Kidney (tissue), 14 donors: ENCODE measurements around the gene NCAM2. TPM values are rescaled to one million over a fixed set of nuclear protein-coding genes. Genes with fewer than 3 reads are reported as not detected.

Experiments
- DNase-seq, 5 donors: peaks; one replicate each; pipeline ENCODE4 v3.0.0-alpha.2; 2013 to 2020
- FAIRE-seq: peaks from 2 replicates; lab custom pipeline; 2012; peaks lifted over from hg19 to GRCh38; lab: Jason Lieb, UNC
- H3K27ac ChIP-seq, 2 donors: one replicate each; pipeline ENCODE4 v1.7.0; 2013; ENCODE audit warnings: low read depth in 2 of 2, low read length in 2 of 2, inconsistent platforms in 1 of 2
- H3K27me3 ChIP-seq: one replicate; pipeline ENCODE4 v1.7.1; 2013; ENCODE audit warnings: low read length, inconsistent platforms; ENCODE audit not compliant: control insufficient read depth, insufficient read depth
- H3K36me3 ChIP-seq, 3 donors: one replicate each; pipeline versions ENCODE4 v1.7.0 to v1.7.1; 2013; ENCODE audit warnings: low read length in 3 of 3, control low read depth in 1 of 3, inconsistent platforms in 1 of 3; ENCODE audit not compliant: insufficient read depth in 3 of 3, control insufficient read depth in 2 of 3
- H3K4me1 ChIP-seq, 3 donors: one replicate each; pipeline versions ENCODE4 v1.7.0 to v1.7.1; 2013; ENCODE audit warnings: low read length in 3 of 3, inconsistent platforms in 1 of 3, low read depth in 1 of 3; ENCODE audit not compliant: control insufficient read depth in 2 of 3, insufficient read depth in 2 of 3
- H3K4me3 ChIP-seq, 3 donors: one replicate each; pipeline versions ENCODE4 v1.7.0 to v1.8.1; 2013; ENCODE audit warnings: low read length in 3 of 3, control low read depth in 1 of 3, inconsistent platforms in 1 of 3
- H3K9ac ChIP-seq, 3 donors: one replicate each; pipeline versions ENCODE4 v1.7.0 to v1.7.1; 2013; ENCODE audit warnings: low read length in 3 of 3, control low read depth in 1 of 3, inconsistent platforms in 1 of 3
- H3K9me3 ChIP-seq, 3 donors: one replicate each; pipeline versions ENCODE4 v1.7.0 to v1.7.1; 2013; ENCODE audit warnings: low read length in 3 of 3, control low read depth in 1 of 3, inconsistent platforms in 1 of 3; ENCODE audit not compliant: control insufficient read depth in 2 of 3, insufficient read depth in 1 of 3
- intact Hi-C: fragments of 100-400 bp; cut with DNase I; formaldehyde crosslinking; loops from one replicate; pipeline ENCODE4 v1.11.1; 2022
- polyA plus RNA-seq: library from polyadenylated mRNA; stranded (reverse); fragments of 350-450 nt; fragmentation: Illumina TruSeq; extraction: RNeasy Lipid Tissue Mini Kit (QIAGEN cat#74804); gene quantifications from one replicate; pipeline ENCODE4 v1.2.3, GENCODE V29; 2014; ENCODE audit warnings: low read depth, low replicate concordance; ENCODE audit not compliant: insufficient read depth
- total RNA-seq: library from RNA; stranded (reverse); fragmentation: NEBNext Ultra II Directional; extraction: Animal tissue kit (Norgen Biotek cat#: 25700); gene quantifications from one replicate; pipeline ENCODE4 v1.2.1, GENCODE V29; 2021
- TF ChIP-seq, protein P1 (sequence below): IDR thresholded peaks from 3 replicates; pipeline ENCODE4 v1.5.1; 2012; ENCODE audit warnings: mild to moderate bottlenecking, moderate library complexity, borderline replicate concordance; ENCODE audit not compliant: insufficient read depth; ENCODE audit errors: extremely low read depth
- donor health status: control.
- donor health status: control.
- donor health status: control.
- donor health status: control.
- donor health status: control.
- donor health status: DM: yes; HTN: yes; CAD: no.
- donor health status: Normal renal cell carcinoma (clear cell type).

NCAM2 gene
- total and polyA plus RNA-seq, 2 donors from 2014 or later = 0.13 to 0.82 TPM

DNA sequence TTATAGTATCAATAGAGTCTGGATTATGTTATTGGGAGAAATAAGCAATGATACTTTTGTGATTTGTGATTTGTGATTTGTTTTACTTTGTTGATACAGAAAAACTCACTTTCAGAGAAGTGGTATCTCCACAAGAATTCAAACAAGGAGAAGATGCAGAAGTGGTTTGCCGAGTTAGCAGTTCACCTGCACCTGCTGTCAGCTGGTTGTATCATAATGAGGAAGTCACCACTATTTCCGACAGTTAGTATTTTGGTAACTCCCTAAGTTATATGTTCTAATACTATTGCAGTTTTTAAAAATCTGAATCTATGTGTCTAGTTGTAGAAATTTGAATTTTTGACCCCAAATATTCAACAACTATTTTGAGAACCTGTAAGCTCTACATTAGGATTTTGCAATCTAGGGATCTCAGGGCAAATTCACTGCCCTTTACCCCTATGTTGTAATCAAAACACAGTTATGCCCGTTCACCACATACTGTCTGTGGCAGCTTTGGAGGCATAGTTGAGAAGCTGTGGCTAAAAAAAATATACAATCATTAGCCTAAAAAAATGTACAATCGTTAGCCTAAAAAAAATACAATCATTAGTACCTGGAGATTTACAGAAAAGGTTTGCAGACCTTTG lies 288.1 kb downstream of the NCAM2 start:
- Histone ChIP-seq H3K27ac (no peak overlapping the region), H3K27me3 (no peaks in the 10 kb centered on the region), H3K9me3 (no peaks in the 10 kb centered on the region), H3K36me3 (no peaks in the 10 kb centered on the region), H3K4me1 (no peaks in the 10 kb centered on the region), H3K4me3 (no peak overlapping the region), H3K9ac (no peak overlapping the region)
- FAIRE-seq (no peak), DNase-seq (no peak)
- TF ChIP-seq, protein P1, sequence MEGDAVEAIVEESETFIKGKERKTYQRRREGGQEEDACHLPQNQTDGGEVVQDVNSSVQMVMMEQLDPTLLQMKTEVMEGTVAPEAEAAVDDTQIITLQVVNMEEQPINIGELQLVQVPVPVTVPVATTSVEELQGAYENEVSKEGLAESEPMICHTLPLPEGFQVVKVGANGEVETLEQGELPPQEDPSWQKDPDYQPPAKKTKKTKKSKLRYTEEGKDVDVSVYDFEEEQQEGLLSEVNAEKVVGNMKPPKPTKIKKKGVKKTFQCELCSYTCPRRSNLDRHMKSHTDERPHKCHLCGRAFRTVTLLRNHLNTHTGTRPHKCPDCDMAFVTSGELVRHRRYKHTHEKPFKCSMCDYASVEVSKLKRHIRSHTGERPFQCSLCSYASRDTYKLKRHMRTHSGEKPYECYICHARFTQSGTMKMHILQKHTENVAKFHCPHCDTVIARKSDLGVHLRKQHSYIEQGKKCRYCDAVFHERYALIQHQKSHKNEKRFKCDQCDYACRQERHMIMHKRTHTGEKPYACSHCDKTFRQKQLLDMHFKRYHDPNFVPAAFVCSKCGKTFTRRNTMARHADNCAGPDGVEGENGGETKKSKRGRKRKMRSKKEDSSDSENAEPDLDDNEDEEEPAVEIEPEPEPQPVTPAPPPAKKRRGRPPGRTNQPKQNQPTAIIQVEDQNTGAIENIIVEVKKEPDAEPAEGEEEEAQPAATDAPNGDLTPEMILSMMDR = no peak
- intact Hi-C loops = no loop called here

DNA sequence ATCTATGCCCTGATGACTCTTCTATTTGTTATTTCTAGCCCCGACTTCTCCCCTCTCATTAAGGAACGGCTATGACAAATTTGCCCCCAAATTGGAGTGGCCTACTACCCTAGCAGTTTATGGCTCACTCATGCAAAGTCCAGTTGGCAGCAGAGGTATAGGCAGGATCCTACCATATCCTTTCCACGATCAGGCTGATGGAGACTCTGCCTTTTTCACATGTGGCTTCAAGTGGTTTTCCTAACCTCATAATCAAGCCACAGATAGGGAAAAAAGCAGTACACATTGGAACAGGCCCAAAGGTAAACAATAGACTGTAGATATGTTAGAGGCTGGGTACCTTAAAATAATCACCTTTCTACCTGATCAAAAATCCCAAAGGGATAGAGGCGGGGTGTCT lies 292.5 kb downstream of the NCAM2 start:
- H3K4me1 ChIP-seq = no peaks in the 10 kb centered on the region
- no peak for FAIRE-seq

DNA sequence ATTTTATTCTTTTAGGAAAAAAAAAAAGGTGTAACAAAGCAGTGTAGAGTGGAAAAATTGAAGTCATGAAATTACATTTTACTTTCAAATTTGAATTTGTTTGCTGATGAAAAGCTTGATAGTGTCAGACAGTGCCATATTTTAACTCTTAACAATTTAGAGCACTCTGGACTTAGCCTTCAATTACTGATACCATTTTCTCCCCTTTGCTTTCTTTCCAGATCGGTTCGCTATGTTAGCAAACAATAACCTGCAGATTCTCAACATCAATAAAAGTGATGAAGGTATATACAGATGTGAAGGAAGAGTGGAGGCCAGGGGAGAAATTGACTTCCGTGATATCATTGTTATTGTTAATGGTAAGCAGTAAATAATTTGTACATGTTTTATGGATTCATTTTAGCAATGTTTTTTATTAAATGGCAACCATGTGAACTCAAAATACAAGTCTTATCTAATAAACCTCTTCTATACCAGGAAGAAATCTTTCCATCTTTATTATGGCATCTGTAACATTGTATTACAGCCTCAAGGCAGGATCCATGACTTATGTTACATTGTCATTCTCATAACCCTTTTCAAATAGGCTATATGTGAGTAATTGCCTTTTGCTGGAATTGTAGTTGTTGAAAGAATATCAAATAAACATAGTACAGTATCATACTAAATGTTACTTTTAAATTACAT lies 293.8 kb downstream of the NCAM2 start:
- no peaks in the 10 kb centered on the region for H3K9me3 ChIP-seq
- DNase-seq = no peak
- TF ChIP-seq, protein P1 = no peak
- no peak overlapping the region for H3K9ac ChIP-seq
- H3K4me1 ChIP-seq = no peaks in the 10 kb centered on the region
- no peak overlapping the region for H3K4me3 ChIP-seq
- no peaks in the 10 kb centered on the region for H3K36me3 ChIP-seq
- no peaks in the 10 kb centered on the region for H3K27me3 ChIP-seq
- no peak overlapping the region for H3K27ac ChIP-seq
- intact Hi-C loops = no loop called here
- FAIRE-seq = no peak

More for the DNA sequence above, 292.5 kb downstream of the NCAM2 start:
- Histone ChIP-seq H3K27ac (no peak overlapping the region), H3K9me3 (no peaks in the 10 kb centered on the region), H3K9ac (no peak overlapping the region), H3K4me3 (no peak overlapping the region), H3K36me3 (no peaks in the 10 kb centered on the region), H3K27me3 (no peaks in the 10 kb centered on the region)
- no peak for DNase-seq
- TF ChIP-seq, protein P1 = no peak
- intact Hi-C loops = no loop called here
